Stomach (tissue), 4 donors: Measurements from ENCODE around the gene GPNMB.

ENCODE experiments used
- POLR2A ChIP-seq, 4 donors: fragments of 450-650 bp; IDR thresholded peaks; one replicate each; pipeline ENCODE4 v1.6.1; 2016; ENCODE audit warnings: antibody characterized with exemption in 4 of 4, control low read depth in 2 of 4, mild to moderate bottlenecking in 1 of 4, moderate library complexity in 1 of 4
- POLR2AphosphoS5 ChIP-seq, 3 donors: sonication (generic); formaldehyde crosslinking; IDR thresholded peaks; one replicate each; pipeline ENCODE4 v1.6.1; 2016; ENCODE audit warnings: antibody characterized with exemption in 3 of 3
- TF ChIP-seq, protein P1 (sequence below), 7 experiments: fragments of 450-650 bp in 4 of 7; fragments of 200-600 bp in 3 of 7; sonication (generic) in 3 of 7; IDR thresholded peaks; one replicate each; pipeline ENCODE4 v1.5.1; 2016 to 2019; ENCODE audit warnings: antibody characterized with exemption in 7 of 7, control low read depth in 2 of 7, mild to moderate bottlenecking in 1 of 7

DNA sequence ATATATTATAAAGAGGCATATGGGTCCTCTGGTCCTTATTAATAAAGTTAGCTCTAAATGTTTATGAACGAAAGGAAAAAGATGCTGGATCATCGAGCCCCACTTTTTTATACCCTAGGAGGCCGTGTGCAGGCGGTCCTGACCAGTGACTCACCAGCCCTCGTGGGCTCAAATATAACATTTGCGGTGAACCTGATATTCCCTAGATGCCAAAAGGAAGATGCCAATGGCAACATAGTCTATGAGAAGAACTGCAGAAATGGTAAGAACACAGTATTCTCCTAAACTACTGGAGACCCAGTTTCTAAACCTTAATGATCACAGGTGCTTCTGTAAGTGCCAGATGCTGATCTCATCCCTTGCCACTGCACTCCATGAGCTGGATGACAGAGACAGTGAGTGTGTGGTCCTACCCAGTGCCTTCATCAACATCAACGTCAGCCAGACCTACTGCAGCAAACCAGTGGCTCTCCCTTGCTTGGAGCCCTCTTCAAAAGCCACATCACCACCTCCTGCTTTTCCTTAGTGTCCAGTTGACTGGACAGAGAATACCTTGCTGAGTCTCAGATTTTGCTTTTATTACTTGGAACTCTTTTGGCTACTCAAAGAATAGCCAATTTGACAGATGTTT is 7.6 kb downstream of the GPNMB start:
- TF ChIP-seq, protein P1, sequence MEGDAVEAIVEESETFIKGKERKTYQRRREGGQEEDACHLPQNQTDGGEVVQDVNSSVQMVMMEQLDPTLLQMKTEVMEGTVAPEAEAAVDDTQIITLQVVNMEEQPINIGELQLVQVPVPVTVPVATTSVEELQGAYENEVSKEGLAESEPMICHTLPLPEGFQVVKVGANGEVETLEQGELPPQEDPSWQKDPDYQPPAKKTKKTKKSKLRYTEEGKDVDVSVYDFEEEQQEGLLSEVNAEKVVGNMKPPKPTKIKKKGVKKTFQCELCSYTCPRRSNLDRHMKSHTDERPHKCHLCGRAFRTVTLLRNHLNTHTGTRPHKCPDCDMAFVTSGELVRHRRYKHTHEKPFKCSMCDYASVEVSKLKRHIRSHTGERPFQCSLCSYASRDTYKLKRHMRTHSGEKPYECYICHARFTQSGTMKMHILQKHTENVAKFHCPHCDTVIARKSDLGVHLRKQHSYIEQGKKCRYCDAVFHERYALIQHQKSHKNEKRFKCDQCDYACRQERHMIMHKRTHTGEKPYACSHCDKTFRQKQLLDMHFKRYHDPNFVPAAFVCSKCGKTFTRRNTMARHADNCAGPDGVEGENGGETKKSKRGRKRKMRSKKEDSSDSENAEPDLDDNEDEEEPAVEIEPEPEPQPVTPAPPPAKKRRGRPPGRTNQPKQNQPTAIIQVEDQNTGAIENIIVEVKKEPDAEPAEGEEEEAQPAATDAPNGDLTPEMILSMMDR (IDR thresholded peaks at IDR 0.05) = no peak
- no peak for TF ChIP-seq POLR2A (IDR thresholded peaks at IDR 0.05)
- TF ChIP-seq POLR2AphosphoS5 (IDR thresholded peaks at IDR 0.05) = no peak
